ENCODE data around the gene WASHC3. TPM values are rescaled to one million over a fixed set of nuclear protein-coding genes. Genes with fewer than 3 reads are reported as not detected.
"Not testable (repeated sequence)": the region's sequence is repeated elsewhere in the genome, so short reads cannot be mapped to it uniquely, and the experiment has no call there.

Gene WASHC3
- total RNA-seq, 1 donor from 2014 or later, result 37.8 TPM

DNA sequence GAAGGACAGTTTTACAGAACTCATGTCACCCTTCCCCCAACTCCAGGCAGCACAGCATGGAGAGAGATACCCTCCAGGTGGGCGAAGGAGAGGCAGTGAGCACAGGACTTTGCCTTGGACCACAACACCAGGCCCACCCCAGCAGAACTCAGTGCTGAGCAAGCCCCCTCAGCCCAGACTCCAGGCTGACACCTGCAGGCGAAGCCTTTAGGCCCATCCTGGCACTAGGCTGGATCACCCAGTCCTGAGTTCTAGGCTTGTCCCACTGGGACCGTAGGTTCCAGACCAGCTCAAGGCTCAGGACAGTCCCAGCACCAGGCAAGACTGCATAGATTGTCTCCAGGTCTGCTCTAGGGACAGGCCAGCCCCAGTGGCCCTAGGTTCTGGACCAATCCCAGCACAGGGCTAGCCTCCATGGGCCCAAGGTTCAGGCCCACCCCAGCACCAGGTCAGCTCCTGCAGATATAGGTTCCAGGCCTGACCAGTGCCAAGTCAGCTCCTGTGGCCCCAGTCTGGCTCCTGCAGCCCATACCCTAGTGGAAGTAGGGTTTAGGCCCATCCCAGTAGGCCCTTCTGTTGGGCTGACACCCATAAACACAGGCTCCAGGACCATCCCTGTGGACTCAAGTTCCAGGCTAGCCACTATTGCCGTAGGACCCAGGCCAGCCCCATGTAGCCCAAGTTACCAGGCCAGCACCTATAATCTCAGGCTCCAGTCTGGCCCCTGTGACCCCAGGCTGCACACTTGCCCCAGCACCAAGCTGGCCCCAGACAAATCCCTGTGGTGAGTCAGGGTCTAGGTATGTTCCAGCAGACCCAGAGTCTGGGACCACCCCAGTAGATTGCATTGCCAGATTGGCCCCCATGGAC lies 9.4 kb downstream of the WASHC3 start:
- DNase-seq (ENCODE audit: missing footprints), result no peak
- ATAC-seq, result no peak
- intact Hi-C loops (cut with DNase I), result no loop called here

- ATAC-seq, result no peak
- intact Hi-C loops (cut with DNase I), result no loop called here
- no peak for DNase-seq (ENCODE audit: missing footprints)
Observed at GRCh38 chr12:102051431-102051965, 10.3 kb downstream of the WASHC3 start.

DNA sequence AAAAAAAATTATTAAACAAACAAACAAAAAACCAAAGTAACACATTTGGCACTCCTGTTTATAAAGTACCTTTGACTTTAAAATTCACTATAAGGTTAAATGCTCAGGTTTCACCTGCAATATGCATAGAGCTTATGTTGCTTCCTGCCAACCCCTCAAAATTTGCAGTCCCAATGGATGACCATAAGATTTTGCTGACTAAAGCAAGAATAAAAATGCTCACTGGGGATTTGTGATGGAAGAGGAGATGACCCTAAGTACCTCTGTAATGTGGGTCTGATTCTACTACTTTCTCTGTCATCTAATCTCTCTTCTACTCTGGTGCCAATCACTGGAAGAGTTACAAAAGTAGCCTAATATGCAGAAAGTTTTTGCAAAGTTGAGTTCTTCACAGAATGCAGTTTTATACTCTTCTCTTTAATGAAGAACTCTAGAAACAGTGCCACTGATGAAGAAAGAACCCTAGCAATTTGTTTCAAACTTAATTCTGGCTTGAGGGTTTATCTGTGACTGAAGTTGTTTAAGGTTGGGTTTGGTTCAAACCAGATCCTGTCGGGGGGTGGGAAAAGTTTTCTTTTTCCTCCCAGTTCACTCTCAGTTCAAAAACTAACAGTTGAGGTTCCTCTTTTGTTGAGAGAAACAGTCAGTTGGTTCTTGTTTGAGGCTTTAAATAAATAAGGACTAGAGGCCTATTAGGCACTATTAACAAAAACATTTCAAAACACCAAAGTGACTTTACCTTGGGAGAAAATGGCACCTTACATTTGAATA lies 10.9 kb downstream of the WASHC3 start:
- no peak for DNase-seq (ENCODE audit: missing footprints)
- intact Hi-C loops (cut with DNase I), result no loop called here
- ATAC-seq, result no peak

GRCh38 chr12:102043928-102044327 lies 17.9 kb downstream of the WASHC3 start:
- DNase-seq (ENCODE audit: missing footprints) (no peak), ATAC-seq (no peak)
- intact Hi-C loops (cut with DNase I), result no loop called here

DNA sequence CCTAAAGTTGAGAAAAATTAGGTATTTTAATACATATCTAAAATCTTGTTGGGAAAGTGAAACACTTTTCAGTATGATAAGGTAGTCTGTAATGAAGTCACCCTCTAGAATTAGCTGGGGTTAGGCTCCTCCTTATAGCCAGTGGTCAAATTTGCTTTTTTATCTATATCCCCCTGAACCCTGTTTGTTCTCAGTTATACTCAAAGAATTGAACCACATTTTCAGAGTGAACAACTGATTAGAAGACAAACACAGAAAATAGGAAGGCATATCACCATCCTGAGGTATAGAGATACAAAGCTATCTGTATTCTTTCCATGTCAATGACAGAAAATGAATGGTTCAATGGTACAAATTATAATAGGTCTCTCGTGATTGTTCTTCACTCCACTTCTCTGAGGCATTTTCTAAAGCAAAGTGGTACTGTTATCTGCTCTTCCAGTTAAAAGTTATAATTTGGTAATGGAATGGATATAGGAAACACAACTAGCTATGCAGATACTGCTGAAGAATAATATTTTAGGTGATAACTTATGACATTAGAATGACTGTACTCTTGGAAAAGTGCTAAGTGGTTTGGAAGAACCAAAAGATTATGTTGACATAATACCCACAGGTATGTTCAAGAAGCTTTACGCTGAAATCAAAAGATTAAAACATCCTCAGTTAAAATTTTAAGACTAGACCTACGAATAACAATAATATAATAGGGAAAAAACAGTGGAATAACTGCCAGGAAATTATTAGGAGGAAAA lies 27.6 kb downstream of the WASHC3 start:
- ATAC-seq (no peak), DNase-seq (ENCODE audit: missing footprints) (no peak)
- intact Hi-C loops (cut with DNase I), result no loop called here

- intact Hi-C loops (cut with DNase I), result no loop called here
- no peak for ATAC-seq
- no peak for DNase-seq (ENCODE audit: missing footprints)
Observed at GRCh38 chr12:102031852-102032251, 29.9 kb downstream of the WASHC3 start.

- intact Hi-C loops (cut with DNase I), result no loop called here
- ATAC-seq, result no peak
Observed at GRCh38 chr12:102029141-102029540, 32.6 kb downstream of the WASHC3 start.

DNA sequence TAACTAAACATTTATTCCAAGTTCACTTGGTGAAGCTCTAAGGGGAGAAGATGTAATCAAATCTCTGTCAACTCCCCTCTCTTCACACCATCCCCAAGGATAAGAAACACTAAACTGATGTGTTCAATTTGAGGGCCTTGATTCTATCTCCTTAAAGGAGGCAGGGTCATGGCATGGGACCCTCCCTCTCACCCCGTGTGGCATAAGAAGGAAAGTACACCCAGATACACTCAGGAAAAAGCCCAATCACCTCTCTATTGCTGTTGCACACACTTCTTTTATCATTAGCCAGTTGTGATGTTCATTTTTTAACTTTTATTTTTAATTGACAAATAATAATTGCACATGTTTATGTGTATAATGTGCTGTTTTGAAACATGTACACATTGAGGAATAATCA lies 35.1 kb downstream of the WASHC3 start:
- no peak for DNase-seq (ENCODE audit: missing footprints)
- ATAC-seq, result no peak

More at GRCh38 chr12:102029141-102029540, 32.6 kb downstream of the WASHC3 start:
- DNase-seq (ENCODE audit: missing footprints), result no peak

DNA sequence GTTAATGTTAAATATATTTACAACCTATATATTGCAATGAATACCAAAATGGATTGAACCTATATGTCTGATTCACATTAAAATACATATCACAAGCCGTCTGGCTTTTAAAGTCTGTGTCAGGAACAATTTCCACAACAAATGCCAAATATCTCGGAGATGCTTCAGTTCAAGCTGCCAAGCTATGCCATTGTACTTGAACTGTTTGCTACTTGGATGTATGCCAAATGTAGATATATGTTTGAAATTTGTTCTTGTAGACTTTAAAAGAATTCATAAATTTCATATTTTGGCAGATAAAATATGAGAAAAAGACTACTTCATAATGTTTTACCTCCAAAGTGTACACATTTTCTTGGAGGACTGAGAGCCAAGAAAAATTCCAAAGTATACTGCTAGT lies 37.0 kb downstream of the WASHC3 start:
- DNase-seq (ENCODE audit: missing footprints) (no peak), ATAC-seq (no peak)
- intact Hi-C loops (cut with DNase I), result no loop called here

More for the DNA sequence above, 35.1 kb downstream of the WASHC3 start:
- intact Hi-C loops (cut with DNase I), result no loop called here

GRCh38 chr12:102023343-102023930 lies 38.4 kb downstream of the WASHC3 start:
- no peak for DNase-seq (ENCODE audit: missing footprints)
- intact Hi-C loops (cut with DNase I), result no loop called here
- no peak for ATAC-seq

- DNase-seq (ENCODE audit: missing footprints) (no peak), ATAC-seq (no peak)
- intact Hi-C loops (cut with DNase I), result no loop called here
Observed at GRCh38 chr12:102022286-102022685, 39.5 kb downstream of the WASHC3 start.

GRCh38 chr12:102021540-102022246 lies 40.1 kb downstream of the WASHC3 start:
- DNase-seq (ENCODE audit: missing footprints), result no peak
- intact Hi-C loops (cut with DNase I), result no loop called here
- ATAC-seq, result no peak

DNA sequence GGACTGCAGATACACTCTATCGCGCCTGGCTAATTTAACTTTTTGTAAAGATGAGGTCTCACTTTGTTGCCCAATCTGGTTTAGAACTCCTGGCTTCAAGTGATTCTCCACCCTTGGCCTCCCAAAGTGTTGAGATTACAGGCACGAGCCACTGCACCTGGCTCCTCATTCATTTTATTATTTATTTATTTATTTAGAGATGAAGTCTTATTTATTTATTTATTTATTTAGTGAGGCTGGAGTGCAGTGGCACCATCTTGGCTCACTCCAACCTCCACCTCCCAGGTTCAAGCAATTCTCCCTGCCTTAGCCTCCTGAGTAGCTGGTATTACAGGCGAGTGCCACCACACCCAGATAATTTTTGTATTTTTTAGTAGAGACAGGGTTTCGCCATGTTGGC lies 43.2 kb downstream of the WASHC3 start:
- intact Hi-C loops (cut with DNase I); ATAC-seq; DNase-seq (ENCODE audit: missing footprints): not testable (repeated sequence)

- intact Hi-C loops (cut with DNase I), result no loop called here
- no peak for DNase-seq (ENCODE audit: missing footprints)
- ATAC-seq, result no peak
Observed at GRCh38 chr12:102016472-102016871, 45.3 kb downstream of the WASHC3 start.

- DNase-seq (ENCODE audit: missing footprints), result no peak
- intact Hi-C loops (cut with DNase I), result no loop called here
- no peak for ATAC-seq
Observed at GRCh38 chr12:102010265-102010994, 51.4 kb downstream of the WASHC3 start.

DNA sequence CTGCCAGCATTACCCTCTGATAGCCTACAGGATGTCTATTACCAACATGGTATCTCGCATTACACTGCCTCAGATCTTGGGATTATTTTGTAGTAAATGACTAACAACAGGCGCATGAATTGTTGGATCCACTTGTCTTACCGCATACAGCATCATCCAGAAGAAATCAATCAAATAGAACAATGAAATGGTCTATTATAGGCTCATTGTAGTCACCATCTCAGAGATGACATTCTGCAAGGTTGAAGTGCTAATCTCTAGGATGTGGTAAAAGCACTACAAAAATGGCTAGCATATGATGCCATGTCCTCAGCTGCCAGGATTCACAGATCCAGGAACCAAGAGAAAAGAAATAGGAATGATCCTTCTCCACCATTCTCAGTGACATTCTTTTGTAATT lies 52.0 kb downstream of the WASHC3 start:
- ATAC-seq (no peak), DNase-seq (ENCODE audit: missing footprints) (no peak)
- intact Hi-C loops (cut with DNase I), result no loop called here

GRCh38 chr12:102008615-102009126 lies 53.1 kb downstream of the WASHC3 start:
- no peak for DNase-seq (ENCODE audit: missing footprints)
- no peak for ATAC-seq
- intact Hi-C loops (cut with DNase I), result no loop called here

All from Right ventricle myocardium inferior (tissue), 1 donor.